Measurements from ENCODE around the gene OR52M1. TPM values are rescaled to one million over a fixed set of nuclear protein-coding genes. Genes with fewer than 3 reads are reported as not detected.
"Not testable (repeated sequence)": the region's sequence is repeated elsewhere in the genome, so short reads cannot be mapped to it uniquely, and the experiment has no call there.

OR52M1 gene
- total RNA-seq, 3 donors from 2014 or later (not counting 1 experiment from before 2014, with no cell fraction given), result not detected

DNA sequence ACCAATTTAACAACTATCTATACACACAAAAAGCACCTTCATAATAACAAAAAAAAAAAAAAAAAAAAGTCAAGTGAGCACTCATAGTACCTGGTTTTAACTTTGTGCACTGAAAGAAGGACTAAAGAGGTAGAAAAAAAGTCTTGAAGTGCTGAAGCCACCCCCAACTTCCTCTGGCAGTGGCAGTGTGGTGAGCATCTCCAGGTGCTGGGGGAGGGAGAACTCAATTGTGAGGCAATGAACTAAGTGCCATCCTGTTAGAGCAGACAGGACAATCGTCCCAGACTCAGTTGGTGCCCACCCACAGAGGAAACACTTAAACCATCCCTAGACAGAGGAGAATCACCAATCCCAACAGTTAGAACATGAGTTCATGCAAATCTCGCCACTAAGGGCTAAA is 22.7 kb upstream of the OR52M1 start:
- no peak for ATAC-seq
- no peaks in the 10 kb centered on the region for H3K36me3 Mint-ChIP-seq
- Histone ChIP-seq H3K27me3 (ENCODE audit: control insufficient read depth, insufficient read depth, low read length) (no peaks in the 10 kb centered on the region), H3K4me3 (ENCODE audit: low read length) (no peak overlapping the region), H3K9me3 (ENCODE audit: control insufficient read depth, insufficient read depth, low read length) (no peaks in the 10 kb centered on the region), H3K27ac (ENCODE audit: low read length) (no peak overlapping the region), H3K4me1 (ENCODE audit: control insufficient read depth, insufficient read depth, low read length) (no peaks in the 10 kb centered on the region), H3K36me3 (ENCODE audit: control insufficient read depth, insufficient read depth, low read length) (no peaks in the 10 kb centered on the region)
- no peaks in the 10 kb centered on the region for H3K4me1 Mint-ChIP-seq
- H3K4me3 Mint-ChIP-seq, result no peak overlapping the region
- intact Hi-C loops (cut with micrococcal nuclease), result no loop called here
- TF ChIP-seq, protein P1, sequence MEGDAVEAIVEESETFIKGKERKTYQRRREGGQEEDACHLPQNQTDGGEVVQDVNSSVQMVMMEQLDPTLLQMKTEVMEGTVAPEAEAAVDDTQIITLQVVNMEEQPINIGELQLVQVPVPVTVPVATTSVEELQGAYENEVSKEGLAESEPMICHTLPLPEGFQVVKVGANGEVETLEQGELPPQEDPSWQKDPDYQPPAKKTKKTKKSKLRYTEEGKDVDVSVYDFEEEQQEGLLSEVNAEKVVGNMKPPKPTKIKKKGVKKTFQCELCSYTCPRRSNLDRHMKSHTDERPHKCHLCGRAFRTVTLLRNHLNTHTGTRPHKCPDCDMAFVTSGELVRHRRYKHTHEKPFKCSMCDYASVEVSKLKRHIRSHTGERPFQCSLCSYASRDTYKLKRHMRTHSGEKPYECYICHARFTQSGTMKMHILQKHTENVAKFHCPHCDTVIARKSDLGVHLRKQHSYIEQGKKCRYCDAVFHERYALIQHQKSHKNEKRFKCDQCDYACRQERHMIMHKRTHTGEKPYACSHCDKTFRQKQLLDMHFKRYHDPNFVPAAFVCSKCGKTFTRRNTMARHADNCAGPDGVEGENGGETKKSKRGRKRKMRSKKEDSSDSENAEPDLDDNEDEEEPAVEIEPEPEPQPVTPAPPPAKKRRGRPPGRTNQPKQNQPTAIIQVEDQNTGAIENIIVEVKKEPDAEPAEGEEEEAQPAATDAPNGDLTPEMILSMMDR (IDR thresholded peaks at IDR 0.05), result no peak
- DNase-seq, result no peak
- H3K27ac Mint-ChIP-seq, result no peak overlapping the region
- H3K9me3 Mint-ChIP-seq, result no peaks in the 10 kb centered on the region
- WGBS (ENCODE audit: insufficient coverage), result 51% methylated on average over 2 of the region's 2 CpGs
- H3K27me3 Mint-ChIP-seq (ENCODE audit: low read depth in 2 of 2), result peaks cover 27 to 68% of the 10 kb centered on the region in 2 donors

DNA sequence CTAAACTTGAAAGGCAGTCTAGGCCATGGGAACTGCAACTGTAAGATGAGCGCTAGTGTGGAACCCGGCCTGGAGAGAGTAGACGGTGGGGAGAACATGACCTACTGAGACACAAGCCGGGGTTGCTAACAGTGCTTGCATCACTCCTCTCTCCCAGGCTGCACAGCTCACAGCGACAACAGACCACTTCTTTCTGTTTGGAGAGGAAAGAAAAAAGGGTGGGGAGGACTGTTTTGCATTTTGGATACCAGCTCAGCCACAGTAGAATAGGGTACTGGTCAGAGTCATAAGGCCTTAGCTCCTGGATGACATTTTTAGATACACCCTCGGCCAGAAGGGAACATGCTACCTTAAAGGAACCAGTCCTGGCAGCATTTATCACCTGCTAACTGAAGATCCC is 22.2 kb upstream of the OR52M1 start:
- Mint-ChIP-seq H3K27ac (no peak overlapping the region), H3K36me3 (no peaks in the 10 kb centered on the region), H3K27me3 (ENCODE audit: low read depth in 2 of 2) (peaks cover 27 to 70% of the 10 kb centered on the region in 2 donors), H3K9me3 (no peaks in the 10 kb centered on the region), H3K4me1 (no peaks in the 10 kb centered on the region), H3K4me3 (no peak overlapping the region)
- Histone ChIP-seq H3K4me3 (ENCODE audit: low read length) (no peak overlapping the region), H3K27ac (ENCODE audit: low read length) (no peak overlapping the region), H3K4me1 (ENCODE audit: control insufficient read depth, insufficient read depth, low read length) (no peaks in the 10 kb centered on the region), H3K27me3 (ENCODE audit: control insufficient read depth, insufficient read depth, low read length) (no peaks in the 10 kb centered on the region), H3K36me3 (ENCODE audit: control insufficient read depth, insufficient read depth, low read length) (no peaks in the 10 kb centered on the region), H3K9me3 (ENCODE audit: control insufficient read depth, insufficient read depth, low read length) (no peaks in the 10 kb centered on the region)
- TF ChIP-seq, protein P1 (IDR thresholded peaks at IDR 0.05), result no peak
- WGBS (ENCODE audit: insufficient coverage), result 88% methylated on average over 6 of the region's 6 CpGs
- DNase-seq (no peak), ATAC-seq (no peak)
- intact Hi-C loops (cut with micrococcal nuclease), result no loop called here

DNA sequence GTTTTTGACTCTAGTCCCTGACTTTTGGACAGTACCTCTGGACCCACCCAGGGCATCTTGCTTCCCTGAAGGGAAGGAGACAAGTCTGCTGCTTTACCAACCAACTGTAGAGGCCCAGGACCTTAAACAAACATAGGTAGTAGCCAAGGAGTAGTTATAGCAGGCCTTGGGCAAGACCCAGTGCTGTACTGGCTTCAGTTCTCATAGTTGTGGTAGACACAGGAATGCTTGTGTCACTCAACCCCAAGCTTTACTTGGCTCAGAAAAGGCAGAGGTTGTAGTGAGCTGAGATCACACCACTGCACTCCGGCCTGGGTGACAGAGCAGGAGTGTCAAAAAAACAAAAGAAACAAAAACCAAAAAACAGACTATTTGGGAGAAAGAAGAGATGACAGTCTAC is 21.3 kb upstream of the OR52M1 start:
- Mint-ChIP-seq H3K4me1 (no peaks in the 10 kb centered on the region), H3K27me3 (ENCODE audit: low read depth in 2 of 2) (peaks cover 29 to 68% of the 10 kb centered on the region in 2 donors), H3K4me3 (no peak overlapping the region), H3K9me3 (no peaks in the 10 kb centered on the region), H3K36me3 (no peaks in the 10 kb centered on the region), H3K27ac (no peak overlapping the region)
- H3K4me3 ChIP-seq (ENCODE audit: low read length), result no peak overlapping the region
- TF ChIP-seq, protein P1 (IDR thresholded peaks at IDR 0.05), result no peak
- no peaks in the 10 kb centered on the region for H3K4me1 ChIP-seq (ENCODE audit: control insufficient read depth, insufficient read depth, low read length)
- DNase-seq, result no peak
- no peak for ATAC-seq
- no peak overlapping the region for H3K27ac ChIP-seq (ENCODE audit: low read length)
- H3K36me3 ChIP-seq (ENCODE audit: control insufficient read depth, insufficient read depth, low read length), result no peaks in the 10 kb centered on the region
- no peaks in the 10 kb centered on the region for H3K9me3 ChIP-seq (ENCODE audit: control insufficient read depth, insufficient read depth, low read length)
- intact Hi-C loops (cut with micrococcal nuclease), result no loop called here
- 100% methylated on average over 1 of the region's 1 CpG for WGBS (ENCODE audit: insufficient coverage)
- H3K27me3 ChIP-seq (ENCODE audit: control insufficient read depth, insufficient read depth, low read length), result no peaks in the 10 kb centered on the region

DNA sequence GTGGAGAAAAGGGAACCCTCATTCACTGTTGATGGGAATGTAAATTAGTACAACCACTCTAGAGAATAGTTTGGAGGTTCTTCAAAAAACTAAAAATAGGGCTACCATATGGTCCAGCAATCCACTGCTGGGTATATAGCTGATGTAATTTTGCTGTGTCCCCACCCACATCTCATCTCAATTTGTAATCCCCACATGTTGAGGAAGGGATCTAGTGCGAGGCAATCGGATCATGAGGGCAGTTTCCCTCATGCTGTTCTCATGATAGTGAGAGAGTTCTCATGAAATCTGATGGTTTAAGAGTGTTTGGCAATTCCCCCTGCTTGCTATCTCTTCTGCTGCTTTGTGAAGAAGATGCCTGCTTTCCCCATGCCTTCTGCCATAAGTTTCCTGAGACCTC is 17.1 kb upstream of the OR52M1 start:
- H3K9me3 Mint-ChIP-seq, result no peaks in the 10 kb centered on the region
- H3K4me3 Mint-ChIP-seq, result no peak overlapping the region
- H3K36me3 Mint-ChIP-seq, result no peaks in the 10 kb centered on the region
- Histone ChIP-seq H3K27me3 (ENCODE audit: control insufficient read depth, insufficient read depth, low read length) (peaks cover 3% of the 10 kb centered on the region), H3K4me3 (ENCODE audit: low read length) (no peak overlapping the region), H3K36me3 (ENCODE audit: control insufficient read depth, insufficient read depth, low read length) (no peaks in the 10 kb centered on the region), H3K4me1 (ENCODE audit: control insufficient read depth, insufficient read depth, low read length) (no peaks in the 10 kb centered on the region), H3K9me3 (ENCODE audit: control insufficient read depth, insufficient read depth, low read length) (no peaks in the 10 kb centered on the region), H3K27ac (ENCODE audit: low read length) (no peak overlapping the region)
- TF ChIP-seq, protein P1 (IDR thresholded peaks at IDR 0.05), result no peak
- 83% methylated on average over 2 of the region's 2 CpGs for WGBS (ENCODE audit: insufficient coverage)
- intact Hi-C loops (cut with micrococcal nuclease), result no loop called here
- H3K27ac Mint-ChIP-seq, result no peak overlapping the region
- H3K27me3 Mint-ChIP-seq (ENCODE audit: low read depth in 2 of 2), result peaks cover 20 to 45% of the 10 kb centered on the region in 2 donors
- H3K4me1 Mint-ChIP-seq, result no peaks in the 10 kb centered on the region
- DNase-seq (no peak), ATAC-seq (no peak)

DNA sequence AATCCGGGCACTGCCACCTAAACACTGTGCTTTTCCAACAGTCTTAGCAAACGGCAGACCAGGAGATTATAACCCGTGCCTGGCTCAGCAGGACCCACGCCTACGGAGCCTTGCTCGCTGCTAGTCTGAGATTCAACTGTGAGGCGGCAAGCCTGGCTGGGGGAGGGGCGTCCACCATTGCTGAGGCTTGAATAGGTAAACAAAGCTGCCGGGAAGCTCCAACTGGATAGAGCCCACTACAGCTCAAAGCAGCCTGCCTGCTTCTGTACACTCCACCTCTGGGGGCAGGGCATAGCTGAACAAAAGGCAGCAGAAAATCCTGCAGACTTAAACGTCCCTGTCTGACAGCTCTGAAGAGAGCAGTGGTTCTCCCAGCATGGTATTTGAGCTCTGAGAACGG is 13.3 kb upstream of the OR52M1 start:
- H3K9me3 Mint-ChIP-seq; H3K9me3 ChIP-seq (ENCODE audit: control insufficient read depth, insufficient read depth, low read length); intact Hi-C loops (cut with micrococcal nuclease); H3K4me3 Mint-ChIP-seq; H3K36me3 ChIP-seq (ENCODE audit: control insufficient read depth, insufficient read depth, low read length); ATAC-seq; H3K4me3 ChIP-seq (ENCODE audit: low read length); H3K27ac ChIP-seq (ENCODE audit: low read length); H3K4me1 ChIP-seq (ENCODE audit: control insufficient read depth, insufficient read depth, low read length); H3K36me3 Mint-ChIP-seq; H3K27me3 ChIP-seq (ENCODE audit: control insufficient read depth, insufficient read depth, low read length); DNase-seq; H3K4me1 Mint-ChIP-seq; H3K27ac Mint-ChIP-seq: not testable (repeated sequence)
- 82% methylated on average over 11 of the region's 11 CpGs for WGBS (ENCODE audit: insufficient coverage)
- H3K27me3 Mint-ChIP-seq (ENCODE audit: low read depth in 2 of 2), result peaks cover 5 to 36% of the 10 kb centered on the region in 2 donors

Data from natural killer cell (primary cell).